Measurements from ENCODE around the gene FOXJ2. TPM values are rescaled to one million over a fixed set of nuclear protein-coding genes. Genes with fewer than 3 reads are reported as not detected.
"Not testable (repeated sequence)": the region's sequence is repeated elsewhere in the genome, so short reads cannot be mapped to it uniquely, and the experiment has no call there.

FOXJ2 gene
- total RNA-seq, 4 donors from 2014 or later = 17.4 to 29.0 (median 23.9) TPM

DNA sequence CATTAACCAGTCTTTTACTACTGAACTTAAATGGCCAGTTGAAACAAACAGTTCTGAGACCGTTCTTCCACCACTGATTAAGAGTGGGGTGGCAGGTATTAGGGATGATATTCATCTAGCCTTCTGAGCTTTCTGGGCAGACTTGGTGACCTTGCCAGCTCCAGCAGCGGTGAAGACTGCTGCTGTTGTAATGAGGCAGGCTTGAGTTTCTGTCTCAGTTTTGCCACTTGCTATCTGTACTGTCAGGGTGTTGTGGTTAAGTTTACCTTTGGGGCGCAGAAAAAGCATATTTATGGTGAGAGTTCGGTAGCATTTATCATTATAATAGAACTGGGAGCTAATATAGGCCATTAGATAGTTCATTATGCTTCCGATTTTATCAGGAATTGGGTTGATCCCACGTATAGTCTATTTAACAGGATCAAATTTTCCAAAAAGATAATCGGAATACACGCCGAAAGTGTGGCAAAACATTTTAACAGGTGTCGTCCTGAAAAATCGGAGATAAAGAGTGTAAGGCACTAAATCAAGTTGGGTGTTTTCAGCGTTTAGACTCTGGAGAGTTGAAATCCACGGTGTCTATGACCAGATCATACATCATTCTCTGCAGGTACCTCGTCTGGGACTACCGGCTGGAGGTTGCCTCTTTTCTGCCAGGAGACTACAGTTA, 48.9 kb downstream of the FOXJ2 start:
- Histone ChIP-seq H3K27ac (replicated peaks in 1 of 4) (peak overlapping the region; percentile 85 to 96 (median 92)), H3K36me3 (no peaks in the 10 kb centered on the region), H3K4me1 (peaks cover 20 to 34% (median 31%) of the 10 kb centered on the region in 4 donors), H3K27me3 (no peaks in the 10 kb centered on the region), H3K4me3 (peak overlapping the region; percentile 69 to 84 (median 77)), H3K9me3 (no peaks in the 10 kb centered on the region)
- intact Hi-C loops (cut with DNase I) = loop anchor here (10.0 kb wide), 1 partner anchor 147 kb away; the partner anchor contains the start of gene SLC2A3
- TF ChIP-seq POLR2A (IDR thresholded peaks at IDR 0.05; ENCODE audit: low read depth) = no peak
- TF ChIP-seq, protein P1, sequence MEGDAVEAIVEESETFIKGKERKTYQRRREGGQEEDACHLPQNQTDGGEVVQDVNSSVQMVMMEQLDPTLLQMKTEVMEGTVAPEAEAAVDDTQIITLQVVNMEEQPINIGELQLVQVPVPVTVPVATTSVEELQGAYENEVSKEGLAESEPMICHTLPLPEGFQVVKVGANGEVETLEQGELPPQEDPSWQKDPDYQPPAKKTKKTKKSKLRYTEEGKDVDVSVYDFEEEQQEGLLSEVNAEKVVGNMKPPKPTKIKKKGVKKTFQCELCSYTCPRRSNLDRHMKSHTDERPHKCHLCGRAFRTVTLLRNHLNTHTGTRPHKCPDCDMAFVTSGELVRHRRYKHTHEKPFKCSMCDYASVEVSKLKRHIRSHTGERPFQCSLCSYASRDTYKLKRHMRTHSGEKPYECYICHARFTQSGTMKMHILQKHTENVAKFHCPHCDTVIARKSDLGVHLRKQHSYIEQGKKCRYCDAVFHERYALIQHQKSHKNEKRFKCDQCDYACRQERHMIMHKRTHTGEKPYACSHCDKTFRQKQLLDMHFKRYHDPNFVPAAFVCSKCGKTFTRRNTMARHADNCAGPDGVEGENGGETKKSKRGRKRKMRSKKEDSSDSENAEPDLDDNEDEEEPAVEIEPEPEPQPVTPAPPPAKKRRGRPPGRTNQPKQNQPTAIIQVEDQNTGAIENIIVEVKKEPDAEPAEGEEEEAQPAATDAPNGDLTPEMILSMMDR (IDR thresholded peaks at IDR 0.05) = no peak
- TF ChIP-seq POLR2AphosphoS5 (IDR thresholded peaks at IDR 0.05) = no peak
- no peak for DNase-seq (ENCODE audit: extremely low spot score)
- WGBS = 5% methylated on average over 15 of the region's 15 CpGs

GRCh38 chr12:8082808-8083100, 50.2 kb downstream of the FOXJ2 start:
- WGBS = 6% methylated on average over 4 of the region's 4 CpGs
- H3K4me3 ChIP-seq = peak overlapping the region; percentile 69 to 84 (median 77)
- H3K9me3 ChIP-seq = no peaks in the 10 kb centered on the region
- no peaks in the 10 kb centered on the region for H3K36me3 ChIP-seq
- peak overlapping the region; percentile 85 to 96 (median 92) for H3K27ac ChIP-seq (replicated peaks in 1 of 4)
- TF ChIP-seq POLR2A (IDR thresholded peaks at IDR 0.05; ENCODE audit: low read depth) = no peak
- no peak for TF ChIP-seq EP300 (IDR thresholded peaks at IDR 0.05)
- no peak for TF ChIP-seq POLR2AphosphoS5 (IDR thresholded peaks at IDR 0.05)
- TF ChIP-seq, protein P1 (IDR thresholded peaks at IDR 0.05) = no peak
- H3K4me1 ChIP-seq = peaks cover 20 to 39% (median 39%) of the 10 kb centered on the region in 4 donors
- intact Hi-C loops (cut with DNase I) = loop anchor here (10.0 kb wide), 1 partner anchor 148 kb away; the partner anchor contains the start of gene SLC2A3
- DNase-seq (ENCODE audit: extremely low spot score) = no peak
- H3K27me3 ChIP-seq = no peaks in the 10 kb centered on the region

GRCh38 chr12:8084351-8084750, 51.8 kb downstream of the FOXJ2 start:
- H3K9me3 ChIP-seq; DNase-seq (ENCODE audit: extremely low spot score); H3K27ac ChIP-seq (replicated peaks in 1 of 4); H3K27me3 ChIP-seq; H3K4me3 ChIP-seq: not testable (repeated sequence)
- H3K4me1 ChIP-seq = peaks cover 20 to 48% (median 48%) of the 10 kb centered on the region in 4 donors
- WGBS = 70% methylated on average over 3 of the region's 3 CpGs
- peaks cover 0 to 13% (median 5%) of the 10 kb centered on the region in 4 donors for H3K36me3 ChIP-seq
- intact Hi-C loops (cut with DNase I) = loop anchor here (10.0 kb wide), 1 partner anchor 150 kb away; the partner anchor contains the start of gene SLC2A3

DNA sequence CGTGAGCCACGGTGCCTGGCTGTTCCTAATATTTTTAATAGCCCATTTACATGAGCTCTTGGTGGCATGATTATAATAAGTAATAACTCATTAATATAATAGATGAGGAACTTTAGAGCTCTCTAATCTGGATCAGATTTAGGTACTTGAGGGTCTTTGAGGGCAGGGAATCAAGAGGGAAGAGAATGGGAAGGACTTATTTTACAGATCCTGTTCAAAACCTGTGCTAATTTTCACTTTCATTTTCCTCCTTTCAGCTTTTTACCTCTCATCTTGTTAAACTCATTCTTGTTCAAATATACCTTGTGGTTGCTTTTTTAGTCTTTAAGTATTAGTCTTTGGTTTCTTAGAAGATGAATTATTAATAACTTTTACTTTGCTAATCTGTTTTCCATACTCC, 55.1 kb downstream of the FOXJ2 start:
- Histone ChIP-seq H3K27ac (replicated peaks in 1 of 4) (no peak overlapping the region), H3K9me3 (no peaks in the 10 kb centered on the region), H3K27me3 (no peaks in the 10 kb centered on the region), H3K36me3 (peaks cover 32 to 45% (median 38%) of the 10 kb centered on the region in 4 donors), H3K4me3 (no peak overlapping the region), H3K4me1 (peaks cover 14 to 42% (median 37%) of the 10 kb centered on the region in 4 donors)
- no peak for DNase-seq (ENCODE audit: extremely low spot score)
- intact Hi-C loops (cut with DNase I) = loop anchor here (10.0 kb wide), 1 partner anchor 153 kb away; the partner anchor contains the start of gene SLC2A3
- TF ChIP-seq EP300 (IDR thresholded peaks at IDR 0.05) (no peak), POLR2AphosphoS5 (IDR thresholded peaks at IDR 0.05) (no peak), POLR2A (IDR thresholded peaks at IDR 0.05; ENCODE audit: low read depth) (no peak)
- TF ChIP-seq, protein P1 (IDR thresholded peaks at IDR 0.05) = no peak
- 93% methylated on average over 2 of the region's 2 CpGs for WGBS

DNA sequence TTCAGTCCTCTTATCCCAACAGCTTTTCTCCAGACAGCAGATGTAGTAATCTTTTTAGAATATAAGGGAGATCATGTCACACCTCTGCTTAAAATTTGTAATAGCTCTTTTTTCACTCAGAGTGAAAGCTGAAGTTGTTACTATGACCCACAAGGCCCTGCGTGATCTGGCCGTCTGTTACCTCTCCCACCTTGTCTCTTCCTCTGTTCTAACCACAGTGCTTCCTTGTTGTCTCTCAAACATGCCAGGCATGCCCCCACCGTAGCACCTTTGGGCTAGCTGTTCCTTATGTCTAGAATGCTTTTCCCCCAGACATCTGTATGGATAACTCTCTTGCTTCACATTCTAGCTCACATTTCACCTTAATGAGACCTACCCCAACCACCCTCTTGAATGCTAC, 56.1 kb downstream of the FOXJ2 start:
- 69% methylated on average over 3 of the region's 3 CpGs for WGBS
- no peaks in the 10 kb centered on the region for H3K27me3 ChIP-seq
- H3K27ac ChIP-seq (replicated peaks in 1 of 4) = no peak overlapping the region
- no peaks in the 10 kb centered on the region for H3K9me3 ChIP-seq
- intact Hi-C loops (cut with DNase I) = loop anchor here (10.0 kb wide), 1 partner anchor 154 kb away; the partner anchor contains the start of gene SLC2A3
- TF ChIP-seq EP300 (IDR thresholded peaks at IDR 0.05) (no peak), POLR2A (IDR thresholded peaks at IDR 0.05; ENCODE audit: low read depth) (no peak), POLR2AphosphoS5 (IDR thresholded peaks at IDR 0.05) (no peak)
- TF ChIP-seq, protein P1 (IDR thresholded peaks at IDR 0.05) = no peak
- no peak for DNase-seq (ENCODE audit: extremely low spot score)
- H3K36me3 ChIP-seq = peaks cover 41 to 54% (median 47%) of the 10 kb centered on the region in 4 donors
- peaks cover 7 to 33% (median 28%) of the 10 kb centered on the region in 4 donors for H3K4me1 ChIP-seq
- no peak overlapping the region for H3K4me3 ChIP-seq

- Histone ChIP-seq H3K36me3 (peaks cover 48 to 61% (median 54%) of the 10 kb centered on the region in 4 donors), H3K4me1 (peaks cover 0 to 26% (median 21%) of the 10 kb centered on the region in 4 donors)
- H3K9me3 ChIP-seq; DNase-seq (ENCODE audit: extremely low spot score); H3K27ac ChIP-seq (replicated peaks in 1 of 4); H3K4me3 ChIP-seq; H3K27me3 ChIP-seq: not testable (repeated sequence)
- 93% methylated on average over 11 of the region's 11 CpGs for WGBS
- intact Hi-C loops (cut with DNase I) = loop anchor here (10.0 kb wide), 1 partner anchor 154 kb away; the partner anchor contains the start of gene SLC2A3
These were observed 56.8 kb downstream of the FOXJ2 start for GRCh38 chr12:8089277-8089676.

Data from esophagus muscularis mucosa (tissue), 4 donors.